Keratinocyte (primary cell): ENCODE measurements around the gene BID.

Experiments used
- CTCF ChIP-seq, 3 experiments: IDR thresholded peaks in 1 of 3; conservative IDR thresholded peaks in 1 of 3; optimal IDR thresholded peaks in 1 of 3; 2 replicates in 2 of 3; 3 replicates in 1 of 3; pipeline versions ENCODE3 to v1.5.1; 2011; ENCODE audit warnings: low read length in 3 of 3, mild to moderate bottlenecking in 3 of 3, moderate library complexity in 2 of 3, control low read depth in 1 of 3, inconsistent platforms in 1 of 3; ENCODE audit not compliant: insufficient read depth in 2 of 3; ENCODE audit errors: extremely low read depth in 1 of 3
- EZH2 ChIP-seq: IDR thresholded peaks from one replicate; pipeline ENCODE4 v1.6.1; 2012; ENCODE audit warnings: inconsistent platforms, mild to moderate bottlenecking, low read length, moderate library complexity

GRCh38 chr22:17700778-17701177, 73.5 kb downstream of the BID start:
- TF ChIP-seq EZH2 (no peak), CTCF (optimal IDR thresholded peaks at IDR 0.05 in 1 of 3, IDR thresholded peaks at IDR 0.05 in 1 of 3, conservative IDR thresholded peaks at IDR 0.05 in 1 of 3; ENCODE audit: extremely low read depth in 1 of 3, insufficient read depth in 2 of 3, low read length in 3 of 3) (no peak)
